Measurements from ENCODE around the gene NCAM1.

- TF ChIP-seq CTCF (conservative IDR thresholded peaks at IDR 0.05) (no peak), EZH2 (IDR thresholded peaks at IDR 0.05; ENCODE audit: low read depth) (no peak)
Observed at GRCh38 chr11:113163291-113164030, 202.2 kb downstream of the NCAM1 start.
